HCT116 (cell line): Measurements from ENCODE around the gene PIWIL4.

Experiments
- EZH2 ChIP-seq: fragments of 200-600 bp; sonication (generic); IDR thresholded peaks from 2 replicates; pipeline ENCODE4 v1.6.1; 2017; ENCODE audit warnings: antibody characterized with exemption, mixed run types
- JUND ChIP-seq: IDR thresholded peaks from 2 replicates; pipeline ENCODE4 v1.6.1; 2012
- TF ChIP-seq, protein P1 (sequence below), 3 experiments: fragments of 200-600 bp in 1 of 3; sonication (generic) in 1 of 3; IDR thresholded peaks in 2 of 3; conservative IDR thresholded peaks in 1 of 3; 2 replicates each; pipeline ENCODE4 v1.5.1; 2012 to 2017; ENCODE audit warnings: low read depth in 2 of 3, low read length in 2 of 3, antibody characterized with exemption in 1 of 3, borderline replicate concordance in 1 of 3, control low read depth in 1 of 3, mild to moderate bottlenecking in 1 of 3, mixed read lengths in 1 of 3, mixed run types in 1 of 3, moderate library complexity in 1 of 3; ENCODE audit not compliant: insufficient read depth in 1 of 3
- TF ChIP-seq, protein P2 (sequence below): IDR thresholded peaks from 2 replicates; pipeline ENCODE4 v1.6.1; 2012
- TF ChIP-seq, protein P3 (sequence below): IDR thresholded peaks from 2 replicates; pipeline ENCODE4 v1.6.1; 2011; ENCODE audit warnings: mild to moderate bottlenecking, low read length, moderate library complexity; ENCODE audit not compliant: insufficient replicate concordance; ENCODE audit errors: extremely low read depth

DNA sequence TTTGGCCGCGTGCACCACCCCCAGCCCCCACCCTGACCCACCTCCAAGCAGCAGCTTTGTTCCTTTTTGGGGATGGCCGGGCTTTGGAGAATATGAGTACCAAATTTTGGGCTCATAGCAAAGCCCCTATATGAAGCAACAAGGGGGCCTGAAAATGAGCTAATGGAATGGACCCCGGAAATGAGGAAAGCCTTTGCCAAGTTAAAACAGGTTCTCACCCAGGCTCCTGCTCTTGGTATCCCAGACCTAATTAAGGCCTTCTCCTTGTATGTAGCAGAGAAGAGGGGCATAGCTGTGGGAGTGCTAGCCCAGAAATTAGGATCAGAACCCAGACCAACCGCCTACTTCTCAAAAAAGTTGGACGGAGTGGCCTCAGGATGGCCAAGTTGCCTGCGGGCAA, 87.0 kb downstream of the PIWIL4 start:
- TF ChIP-seq, protein P1, sequence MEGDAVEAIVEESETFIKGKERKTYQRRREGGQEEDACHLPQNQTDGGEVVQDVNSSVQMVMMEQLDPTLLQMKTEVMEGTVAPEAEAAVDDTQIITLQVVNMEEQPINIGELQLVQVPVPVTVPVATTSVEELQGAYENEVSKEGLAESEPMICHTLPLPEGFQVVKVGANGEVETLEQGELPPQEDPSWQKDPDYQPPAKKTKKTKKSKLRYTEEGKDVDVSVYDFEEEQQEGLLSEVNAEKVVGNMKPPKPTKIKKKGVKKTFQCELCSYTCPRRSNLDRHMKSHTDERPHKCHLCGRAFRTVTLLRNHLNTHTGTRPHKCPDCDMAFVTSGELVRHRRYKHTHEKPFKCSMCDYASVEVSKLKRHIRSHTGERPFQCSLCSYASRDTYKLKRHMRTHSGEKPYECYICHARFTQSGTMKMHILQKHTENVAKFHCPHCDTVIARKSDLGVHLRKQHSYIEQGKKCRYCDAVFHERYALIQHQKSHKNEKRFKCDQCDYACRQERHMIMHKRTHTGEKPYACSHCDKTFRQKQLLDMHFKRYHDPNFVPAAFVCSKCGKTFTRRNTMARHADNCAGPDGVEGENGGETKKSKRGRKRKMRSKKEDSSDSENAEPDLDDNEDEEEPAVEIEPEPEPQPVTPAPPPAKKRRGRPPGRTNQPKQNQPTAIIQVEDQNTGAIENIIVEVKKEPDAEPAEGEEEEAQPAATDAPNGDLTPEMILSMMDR (IDR thresholded peaks at IDR 0.05 in 2 of 3, conservative IDR thresholded peaks at IDR 0.05 in 1 of 3; ENCODE audit: borderline replicate concordance in 1 of 3, insufficient read depth in 1 of 3, low read depth in 2 of 3, low read length in 2 of 3), result no peak
- no peak for TF ChIP-seq JUND
- TF ChIP-seq EZH2, result no peak
- TF ChIP-seq, protein P2, sequence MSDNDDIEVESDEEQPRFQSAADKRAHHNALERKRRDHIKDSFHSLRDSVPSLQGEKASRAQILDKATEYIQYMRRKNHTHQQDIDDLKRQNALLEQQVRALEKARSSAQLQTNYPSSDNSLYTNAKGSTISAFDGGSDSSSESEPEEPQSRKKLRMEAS, result no peak
- TF ChIP-seq, protein P3, sequence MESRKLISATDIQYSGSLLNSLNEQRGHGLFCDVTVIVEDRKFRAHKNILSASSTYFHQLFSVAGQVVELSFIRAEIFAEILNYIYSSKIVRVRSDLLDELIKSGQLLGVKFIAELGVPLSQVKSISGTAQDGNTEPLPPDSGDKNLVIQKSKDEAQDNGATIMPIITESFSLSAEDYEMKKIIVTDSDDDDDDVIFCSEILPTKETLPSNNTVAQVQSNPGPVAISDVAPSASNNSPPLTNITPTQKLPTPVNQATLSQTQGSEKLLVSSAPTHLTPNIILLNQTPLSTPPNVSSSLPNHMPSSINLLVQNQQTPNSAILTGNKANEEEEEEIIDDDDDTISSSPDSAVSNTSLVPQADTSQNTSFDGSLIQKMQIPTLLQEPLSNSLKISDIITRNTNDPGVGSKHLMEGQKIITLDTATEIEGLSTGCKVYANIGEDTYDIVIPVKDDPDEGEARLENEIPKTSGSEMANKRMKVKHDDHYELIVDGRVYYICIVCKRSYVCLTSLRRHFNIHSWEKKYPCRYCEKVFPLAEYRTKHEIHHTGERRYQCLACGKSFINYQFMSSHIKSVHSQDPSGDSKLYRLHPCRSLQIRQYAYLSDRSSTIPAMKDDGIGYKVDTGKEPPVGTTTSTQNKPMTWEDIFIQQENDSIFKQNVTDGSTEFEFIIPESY, result no peak
